ENCODE measurements around the gene TARS2. TPM values are rescaled to one million over a fixed set of nuclear protein-coding genes. Genes with fewer than 3 reads are reported as not detected.
A peak's percentile ranks its signal among the peaks of the same experiment; 100 is the strongest.

Gene TARS2
- polyA plus RNA-seq, 1 experiment = 17.7 TPM

DNA sequence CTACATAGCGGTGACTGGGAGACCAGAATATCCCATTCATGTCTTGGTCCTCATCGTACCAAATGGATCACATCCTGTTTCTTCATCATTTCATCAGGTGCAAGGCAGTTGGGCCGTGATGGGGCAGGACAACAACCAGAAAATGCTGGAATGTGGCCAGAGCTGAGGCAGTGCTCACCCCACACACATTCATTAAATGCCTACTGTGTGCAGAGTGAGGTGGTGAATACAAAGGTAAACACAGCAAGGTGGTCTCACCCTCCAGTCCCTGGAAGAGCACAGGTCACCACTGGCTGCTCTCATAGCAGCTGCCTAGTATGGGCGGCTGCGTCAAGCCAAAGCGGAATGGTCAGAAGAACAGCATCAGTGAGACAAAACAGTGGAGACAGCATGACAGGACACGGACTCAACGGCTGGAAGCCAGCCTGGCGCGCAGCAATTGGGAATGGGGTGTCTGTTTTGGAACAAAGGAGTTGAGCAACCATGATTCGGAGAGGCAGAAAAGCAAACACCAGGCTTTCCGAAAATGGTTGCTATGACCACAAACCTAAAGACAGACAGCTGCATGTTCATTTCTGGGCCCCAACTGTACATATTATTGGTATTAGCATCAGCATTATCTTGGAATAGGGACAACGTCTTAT is 56.4 kb downstream of the TARS2 start:
- no peak overlapping the region for H3K4me3 ChIP-seq (ENCODE audit: low read depth, low read length)
- POLR2A ChIA-PET = no interaction called here
- TF ChIP-seq, protein P1, sequence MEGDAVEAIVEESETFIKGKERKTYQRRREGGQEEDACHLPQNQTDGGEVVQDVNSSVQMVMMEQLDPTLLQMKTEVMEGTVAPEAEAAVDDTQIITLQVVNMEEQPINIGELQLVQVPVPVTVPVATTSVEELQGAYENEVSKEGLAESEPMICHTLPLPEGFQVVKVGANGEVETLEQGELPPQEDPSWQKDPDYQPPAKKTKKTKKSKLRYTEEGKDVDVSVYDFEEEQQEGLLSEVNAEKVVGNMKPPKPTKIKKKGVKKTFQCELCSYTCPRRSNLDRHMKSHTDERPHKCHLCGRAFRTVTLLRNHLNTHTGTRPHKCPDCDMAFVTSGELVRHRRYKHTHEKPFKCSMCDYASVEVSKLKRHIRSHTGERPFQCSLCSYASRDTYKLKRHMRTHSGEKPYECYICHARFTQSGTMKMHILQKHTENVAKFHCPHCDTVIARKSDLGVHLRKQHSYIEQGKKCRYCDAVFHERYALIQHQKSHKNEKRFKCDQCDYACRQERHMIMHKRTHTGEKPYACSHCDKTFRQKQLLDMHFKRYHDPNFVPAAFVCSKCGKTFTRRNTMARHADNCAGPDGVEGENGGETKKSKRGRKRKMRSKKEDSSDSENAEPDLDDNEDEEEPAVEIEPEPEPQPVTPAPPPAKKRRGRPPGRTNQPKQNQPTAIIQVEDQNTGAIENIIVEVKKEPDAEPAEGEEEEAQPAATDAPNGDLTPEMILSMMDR (IDR thresholded peaks at IDR 0.05; ENCODE audit: insufficient read depth, low read depth, low read length) = no peak
- no peaks in the 10 kb centered on the region for H3K36me3 ChIP-seq (ENCODE audit: control insufficient read depth, insufficient read depth, low read length)
- CTCF ChIA-PET = interaction anchor here (0.6 to 1.5 kb wide), 4 partner anchors 11 to 30 kb away, joined by 3 to 5 read pairs (median 3); no protein-coding TSS in a partner anchor
- DNase-seq (ENCODE audit: low read depth) = no peak
- no peaks in the 10 kb centered on the region for H3K27me3 ChIP-seq (ENCODE audit: control insufficient read depth, insufficient read depth, low read length)

DNA sequence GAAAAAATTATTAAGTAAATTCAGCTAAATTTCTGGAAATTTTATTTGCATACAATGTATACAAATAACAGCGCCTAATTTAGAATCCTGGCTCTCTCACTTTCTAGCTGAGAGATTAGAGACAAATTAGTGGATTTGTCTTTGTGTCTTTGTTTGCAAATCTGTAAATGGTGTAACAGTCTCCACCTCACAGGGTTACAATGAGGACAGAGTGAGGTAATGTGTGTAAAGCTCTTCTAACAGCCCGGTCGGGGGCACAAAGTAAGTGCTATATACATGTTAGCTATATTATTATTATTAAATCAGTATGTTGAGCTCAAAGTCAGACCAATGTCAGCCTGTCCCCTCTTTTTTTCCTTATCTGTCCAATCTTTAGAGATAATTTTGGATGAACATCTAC is 57.0 kb downstream of the TARS2 start:
- H3K4me3 ChIP-seq (ENCODE audit: low read depth, low read length) = no peak overlapping the region
- ChIA-PET CTCF (interaction anchor here (0.6 to 1.5 kb wide), 4 partner anchors 12 to 31 kb away, joined by 3 to 5 read pairs (median 3); no protein-coding TSS in a partner anchor), POLR2A (no interaction called here)
- H3K27me3 ChIP-seq (ENCODE audit: control insufficient read depth, insufficient read depth, low read length) = no peaks in the 10 kb centered on the region
- H3K36me3 ChIP-seq (ENCODE audit: control insufficient read depth, insufficient read depth, low read length) = no peaks in the 10 kb centered on the region
- TF ChIP-seq, protein P1 (IDR thresholded peaks at IDR 0.05; ENCODE audit: insufficient read depth, low read depth, low read length) = no peak
- DNase-seq (ENCODE audit: low read depth) = no peak

DNA sequence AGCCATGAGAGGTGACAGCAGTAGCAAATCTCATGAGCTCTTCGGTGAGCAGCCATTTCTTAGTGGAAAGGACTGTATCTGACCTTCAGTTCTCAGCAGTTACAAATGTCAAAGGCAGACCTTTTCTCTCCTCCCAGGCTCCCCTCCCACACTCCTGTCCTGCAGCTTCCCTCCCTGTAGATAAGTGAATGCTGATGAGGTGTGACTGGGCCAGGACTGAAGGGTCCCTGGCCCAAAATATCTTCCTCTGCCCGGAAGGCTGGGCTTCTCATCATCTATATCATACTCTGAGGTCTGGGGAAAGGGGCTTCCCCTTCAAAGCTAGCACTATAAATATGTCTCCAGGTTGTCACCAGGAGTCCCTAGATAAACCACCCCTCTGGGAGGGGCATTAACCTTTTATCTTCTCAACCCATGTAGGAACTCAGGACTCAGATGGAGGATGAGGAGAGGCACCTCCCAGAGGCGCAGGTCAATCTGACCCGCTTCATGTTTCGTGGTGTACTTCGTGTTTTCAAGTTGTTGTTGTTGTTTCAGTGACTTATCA is 58.3 kb downstream of the TARS2 start:
- CTCF ChIA-PET = interaction anchor here (4.1 kb wide), 1 partner anchor 13 kb away, joined by 21 read pairs; no protein-coding TSS in a partner anchor
- H3K27me3 ChIP-seq (ENCODE audit: control insufficient read depth, insufficient read depth, low read length) = no peaks in the 10 kb centered on the region

DNA sequence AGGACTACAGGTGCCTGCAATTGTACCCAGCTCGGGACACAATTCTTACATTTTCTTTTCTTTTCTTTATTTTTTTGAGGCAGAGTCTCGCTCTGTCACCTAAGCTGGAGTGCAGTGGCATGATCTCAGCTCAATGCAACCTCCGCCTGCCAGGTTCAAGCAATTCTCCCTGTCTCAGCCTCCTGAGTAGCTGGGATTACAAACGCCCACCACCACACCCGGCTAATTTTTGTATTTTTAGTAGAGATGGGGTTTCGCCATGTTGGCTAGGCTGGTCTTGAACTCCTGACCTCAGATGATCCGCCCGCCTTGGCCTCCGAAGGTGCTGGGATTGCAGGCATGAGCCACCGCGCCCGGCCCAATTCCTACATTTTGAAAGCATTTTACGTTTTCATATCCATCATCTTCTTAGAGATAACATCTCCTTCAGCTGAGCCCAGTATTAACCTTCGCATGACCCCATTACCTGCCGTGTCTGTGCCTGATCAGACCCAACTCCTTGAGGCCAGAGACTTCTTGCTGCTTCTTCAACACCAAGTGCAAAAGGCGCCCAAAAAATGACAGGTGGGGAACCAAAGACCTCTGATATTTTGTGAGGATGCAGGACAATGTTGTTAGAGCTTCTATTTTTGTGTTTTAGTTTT is 59.2 kb downstream of the TARS2 start:
- H3K36me3 ChIP-seq (ENCODE audit: control insufficient read depth, insufficient read depth, low read length) = no peaks in the 10 kb centered on the region
- ChIA-PET CTCF (interaction anchor here (4.1 to 6.2 kb wide), 2 partner anchors 13 to 14 kb away, joined by 21 to 43 read pairs; no protein-coding TSS in a partner anchor), POLR2A (no interaction called here)
- no peaks in the 10 kb centered on the region for H3K27me3 ChIP-seq (ENCODE audit: control insufficient read depth, insufficient read depth, low read length)
- TF ChIP-seq, protein P1 (IDR thresholded peaks at IDR 0.05; ENCODE audit: insufficient read depth, low read depth, low read length) = no peak
- no peak overlapping the region for H3K4me3 ChIP-seq (ENCODE audit: low read depth, low read length)
- DNase-seq (ENCODE audit: low read depth) = no peak

More for the DNA sequence above, 58.3 kb downstream of the TARS2 start:
- TF ChIP-seq, protein P1 (IDR thresholded peaks at IDR 0.05; ENCODE audit: insufficient read depth, low read depth, low read length) = no peak
- DNase-seq (ENCODE audit: low read depth) = no peak
- Histone ChIP-seq H3K36me3 (ENCODE audit: control insufficient read depth, insufficient read depth, low read length) (no peaks in the 10 kb centered on the region), H3K4me3 (ENCODE audit: low read depth, low read length) (no peak overlapping the region)
- POLR2A ChIA-PET = interaction anchor here (0.6 kb wide), 1 partner anchor 460 kb away, joined by 3 read pairs; no protein-coding TSS in a partner anchor

DNA sequence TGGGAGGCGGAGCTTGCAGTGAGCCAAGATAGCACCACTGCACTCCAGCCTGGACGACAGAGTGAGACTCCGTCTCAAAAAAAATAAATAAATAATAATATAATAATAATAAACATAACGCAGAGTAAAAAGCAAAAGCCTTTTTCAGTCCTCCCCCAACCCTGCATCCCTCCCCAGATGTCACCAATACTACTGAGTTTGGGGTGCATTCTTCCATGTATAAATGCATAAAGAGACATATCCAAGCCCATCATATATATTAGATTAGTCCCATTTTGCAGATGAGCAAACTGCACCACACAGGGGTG is 61.1 kb downstream of the TARS2 start:
- TF ChIP-seq, protein P1 (IDR thresholded peaks at IDR 0.05; ENCODE audit: insufficient read depth, low read depth, low read length) = no peak
- Histone ChIP-seq H3K27me3 (ENCODE audit: control insufficient read depth, insufficient read depth, low read length) (no peaks in the 10 kb centered on the region), H3K4me3 (ENCODE audit: low read depth, low read length) (peak overlapping the region; percentile 52), H3K36me3 (ENCODE audit: control insufficient read depth, insufficient read depth, low read length) (no peaks in the 10 kb centered on the region)
- CTCF ChIA-PET = interaction anchor here (0.5 to 6.2 kb wide), 7 partner anchors 11 to 110 kb away, joined by 3 to 43 read pairs (median 3); no protein-coding TSS in a partner anchor
- DNase-seq (ENCODE audit: low read depth) = no peak
- POLR2A ChIA-PET = interaction anchor here (0.6 to 0.7 kb wide), 2 partner anchors 19 kb away, joined by 3 to 5 read pairs; no protein-coding TSS in a partner anchor
